Stimulated activated CD4-positive, alpha-beta T cell treated with anti-CD3 and anti-CD28 coated beads, Interleukin-2, amount 100 ng/mL, for 4 hours (primary cell): ENCODE data around the gene GALNT13.

Source experiments
- DNase-seq: peaks from one replicate; pipeline ENCODE4 v3.0.0-alpha.2; 2020; ENCODE audit warnings: low read depth

GALNT13 gene

GRCh38 chr2:154484338-154485099, 612.8 kb downstream of the GALNT13 start:
- DNase-seq: no peak

DNA sequence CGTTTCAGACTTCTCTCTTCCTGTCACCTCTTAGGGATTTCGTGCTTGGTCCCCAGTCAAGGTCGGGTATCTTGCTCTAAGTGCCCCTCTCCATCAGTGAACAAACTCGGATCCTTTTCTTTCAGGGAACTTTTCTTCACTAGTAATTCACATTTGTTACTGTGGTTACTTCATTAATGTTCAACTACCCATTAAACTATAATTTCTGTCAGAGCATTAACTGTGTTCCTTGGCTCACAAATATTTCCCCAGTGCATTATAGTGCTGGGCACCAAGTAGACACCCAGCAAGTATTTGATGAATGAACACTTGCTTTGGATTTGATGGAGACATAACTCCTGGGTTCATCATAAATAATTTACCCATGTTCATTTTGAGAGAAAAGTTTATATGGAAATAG, 617.1 kb downstream of the GALNT13 start:
- no peak for DNase-seq

DNA sequence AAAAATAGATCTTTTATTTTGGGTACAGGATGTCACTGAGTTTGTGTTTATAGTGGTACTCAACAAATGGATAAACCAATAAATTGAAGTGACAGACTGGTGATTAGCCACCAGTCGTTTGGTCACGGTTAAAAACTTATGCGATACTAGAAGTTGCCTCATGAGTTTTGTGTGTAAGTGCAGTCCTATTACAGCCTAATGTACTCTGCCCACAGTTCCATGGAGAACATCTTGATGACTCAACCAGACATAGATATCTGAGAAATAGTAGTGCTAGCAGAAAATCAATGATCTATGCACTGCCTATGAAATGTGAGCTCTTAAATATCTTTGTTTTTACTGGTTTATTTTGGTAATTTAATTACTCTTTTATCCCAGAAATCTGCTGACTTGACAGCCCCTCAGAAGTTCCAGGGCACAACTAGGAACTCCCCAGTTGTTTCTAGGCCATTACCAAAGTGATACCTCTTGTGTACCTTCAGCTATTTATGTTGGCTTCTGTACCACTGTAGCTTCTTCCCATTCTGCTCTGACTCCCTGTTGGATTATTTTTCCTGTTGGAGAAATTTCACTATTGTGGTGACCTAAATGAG, 617.6 kb downstream of the GALNT13 start:
- DNase-seq: no peak

GRCh38 chr2:154490530-154490929, 618.8 kb downstream of the GALNT13 start:
- DNase-seq: no peak

GRCh38 chr2:154495455-154495868, 623.7 kb downstream of the GALNT13 start:
- DNase-seq: no peak

GRCh38 chr2:154497019-154497418, 625.3 kb downstream of the GALNT13 start:
- DNase-seq: no peak
